ENCODE results near the gene CD177.
"Not testable (repeated sequence)": the region's sequence is repeated elsewhere in the genome, so short reads cannot be mapped to it uniquely, and the experiment has no call there.

CD177 gene

DNA sequence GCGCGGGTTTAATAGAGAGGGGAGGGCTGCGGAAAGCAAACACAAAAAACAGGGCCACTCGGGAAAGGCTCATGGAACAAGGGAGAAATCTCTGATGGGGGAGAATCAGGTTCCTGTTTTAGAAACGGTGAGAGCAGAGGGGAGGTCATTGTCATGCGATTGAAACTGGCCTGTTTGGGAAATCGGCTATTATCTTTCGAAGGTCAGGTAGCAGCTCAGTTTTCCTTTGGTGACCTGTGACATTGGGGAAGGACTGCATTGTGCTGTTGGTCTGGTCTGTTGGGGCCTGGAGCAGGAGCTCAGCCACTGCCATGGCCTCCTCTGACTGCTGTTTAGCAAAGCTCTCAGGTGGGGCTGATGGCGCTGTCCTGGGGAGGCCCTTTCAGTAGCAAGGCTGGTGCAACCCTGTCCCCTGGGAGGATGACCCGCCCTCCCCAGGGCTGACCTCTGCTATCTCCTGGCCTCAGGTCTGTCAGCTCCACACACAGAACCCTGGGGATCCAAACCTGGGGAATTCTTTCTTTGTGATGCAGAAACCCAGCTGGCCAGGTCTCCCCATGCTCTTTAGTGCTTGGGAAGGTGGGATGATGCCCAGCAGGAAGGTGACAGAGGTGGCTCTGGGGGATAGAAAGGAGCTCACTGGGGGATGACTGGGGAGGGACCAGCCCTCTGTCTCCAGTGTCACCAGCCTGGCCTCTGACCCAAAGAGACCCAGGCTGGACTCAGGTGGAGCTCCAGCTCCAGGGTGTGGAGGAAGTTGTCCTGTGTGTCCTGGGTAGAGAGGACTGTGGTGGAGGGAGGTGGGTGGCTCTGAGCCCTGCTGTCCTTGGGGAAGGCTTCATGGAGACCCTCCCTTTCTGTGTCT lies 21.2 kb upstream of the CD177 start:
- DNase-seq, result no peak

DNA sequence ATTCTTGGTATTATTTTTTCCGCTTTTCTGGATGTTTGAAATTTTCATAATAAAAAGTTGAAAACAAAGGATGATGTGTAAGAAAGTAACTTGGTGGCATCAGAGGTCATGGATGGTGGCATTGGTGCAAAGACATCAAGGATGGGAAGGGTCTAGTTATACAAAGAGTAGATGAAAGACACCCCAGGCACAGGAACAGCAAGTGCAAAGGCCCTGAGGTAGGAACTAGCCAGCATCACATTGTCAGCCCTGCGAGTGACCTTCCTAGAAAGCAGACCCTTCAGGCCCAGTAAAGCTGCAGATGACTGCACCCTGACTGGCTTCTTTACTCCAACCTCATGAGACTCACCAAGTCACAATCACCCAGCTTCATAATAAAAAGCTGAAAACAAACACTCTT lies 17.0 kb upstream of the CD177 start:
- not testable (repeated sequence) for DNase-seq

DNA sequence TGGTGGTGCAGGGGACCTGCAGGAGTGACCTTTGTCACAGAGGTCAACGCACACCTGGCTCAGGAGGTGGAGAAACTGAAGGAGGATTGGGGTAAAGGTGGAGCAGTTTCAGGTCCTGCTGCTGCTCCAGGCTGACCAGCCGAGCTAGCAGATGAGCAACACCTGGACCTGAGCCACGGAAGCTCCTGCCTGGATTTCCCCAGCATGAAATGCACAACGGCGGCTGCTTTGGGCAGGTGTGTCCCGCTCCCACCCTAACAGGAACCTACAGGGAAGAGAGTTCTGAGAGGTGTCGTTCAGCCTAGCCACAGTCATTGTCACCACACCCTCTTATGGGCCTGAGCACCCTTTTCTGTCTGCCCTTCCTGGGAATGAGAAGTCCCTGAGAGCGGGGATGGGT lies 15.7 kb upstream of the CD177 start:
- DNase-seq, result no peak

DNA sequence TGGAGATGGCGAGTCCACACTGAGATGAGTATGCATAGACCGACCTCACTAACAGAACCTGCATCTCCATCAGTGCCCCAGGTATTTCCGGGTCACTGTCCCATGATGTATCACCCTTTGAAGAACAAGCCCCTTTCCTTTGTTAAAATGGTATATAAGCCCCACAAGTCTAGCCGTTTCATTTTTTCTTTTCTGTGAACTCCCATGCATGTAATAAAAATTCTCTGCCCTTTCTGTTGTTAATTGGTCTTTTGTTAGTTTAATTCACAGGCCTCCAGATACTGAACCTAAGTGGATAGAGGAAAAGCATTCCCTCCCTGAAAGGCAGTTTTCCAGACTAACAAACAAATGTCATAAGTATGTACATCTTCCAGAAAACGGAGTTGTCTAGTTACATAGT lies 15.0 kb upstream of the CD177 start:
- no peak for DNase-seq

DNA sequence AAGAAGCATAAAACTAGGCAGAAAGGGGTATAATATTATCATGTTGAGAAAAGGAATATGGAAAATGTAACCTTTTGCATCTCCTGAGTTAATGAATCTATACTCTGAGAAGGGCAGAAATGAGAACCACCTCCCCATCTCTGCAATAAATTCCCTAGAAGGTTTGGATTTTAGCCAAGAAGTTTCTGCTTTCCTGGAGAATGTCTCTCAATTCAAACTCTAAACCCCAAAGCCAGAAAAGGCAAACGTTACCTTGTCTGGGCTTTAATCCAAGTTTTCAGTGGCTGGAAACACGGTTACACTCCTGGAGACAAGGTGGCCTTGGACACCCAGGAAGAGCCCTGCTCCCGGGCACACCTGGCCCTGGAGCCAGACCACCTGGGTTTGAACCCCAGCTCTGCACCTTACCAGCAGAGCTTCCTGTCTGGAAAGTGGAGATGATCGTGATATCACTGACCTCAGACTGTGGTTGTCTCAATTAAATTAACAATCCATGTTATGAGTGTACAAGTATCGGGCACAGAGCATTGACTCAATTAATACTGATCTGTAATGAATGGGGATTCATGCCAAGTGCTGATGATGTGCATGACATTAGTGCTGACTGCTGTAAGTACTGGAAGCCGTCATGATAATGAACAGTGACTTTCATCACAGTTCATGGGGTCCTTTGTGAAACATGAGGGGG lies 14.1 kb upstream of the CD177 start:
- DNase-seq, result not testable (repeated sequence)

DNA sequence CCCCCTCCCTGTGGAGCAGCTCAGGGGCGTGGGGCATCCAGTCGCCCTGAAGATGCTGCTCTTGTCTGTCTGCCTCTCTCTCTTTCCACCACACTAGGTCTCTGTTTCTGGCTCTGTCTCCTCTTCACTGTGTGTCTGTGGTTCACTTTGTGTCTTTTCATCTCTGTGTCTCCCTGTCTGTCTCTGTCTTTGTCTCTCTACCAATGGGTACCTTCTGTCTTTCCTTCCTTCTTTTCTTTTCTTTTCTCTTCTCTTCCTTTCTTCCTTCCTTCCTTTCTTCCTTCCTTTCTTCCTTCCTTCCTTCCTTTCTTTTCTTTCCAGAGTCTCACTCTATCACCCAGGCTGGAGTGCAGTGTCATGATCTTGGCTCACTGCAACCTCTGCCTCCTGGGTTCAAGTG lies 13.4 kb upstream of the CD177 start:
- not testable (repeated sequence) for DNase-seq

DNA sequence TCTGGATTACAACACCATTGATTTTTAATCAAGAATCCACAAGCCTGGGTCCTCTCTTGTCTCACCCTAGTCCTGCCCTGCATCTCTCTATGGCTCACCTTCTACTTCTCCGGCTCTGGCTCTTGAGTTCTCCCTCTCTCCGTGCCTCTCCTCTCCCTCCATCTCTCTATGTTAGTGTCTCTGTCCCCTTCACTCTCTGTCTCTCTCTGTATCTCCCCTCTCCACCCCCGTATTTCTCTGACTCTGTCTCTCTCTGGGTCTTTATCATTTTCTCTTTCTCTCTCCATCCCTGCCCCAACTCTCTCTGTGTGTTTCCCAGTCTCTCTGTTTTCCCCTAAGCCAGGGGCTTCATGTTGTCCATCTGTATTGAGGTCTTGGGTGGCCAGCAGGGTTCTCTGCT lies 12.4 kb upstream of the CD177 start:
- DNase-seq, result not testable (repeated sequence)

DNA sequence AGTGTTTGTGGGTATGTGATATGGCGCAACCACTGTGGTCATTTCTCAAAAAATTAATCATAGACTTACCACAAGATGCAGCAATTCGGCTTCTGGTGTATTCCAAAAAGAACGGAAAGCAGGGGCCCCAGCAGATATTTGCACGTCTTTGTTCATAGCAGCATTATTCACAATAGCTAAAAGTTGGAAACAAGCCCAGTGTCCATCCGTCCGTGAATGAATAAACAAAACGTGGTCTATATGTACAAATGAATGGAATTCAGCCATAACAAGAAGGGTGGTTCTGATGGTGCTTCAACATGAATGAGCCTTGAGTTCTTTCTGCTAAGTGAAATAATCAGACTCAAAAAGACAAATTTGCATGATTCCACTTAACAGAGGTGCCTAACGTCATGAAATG lies 11.4 kb upstream of the CD177 start:
- DNase-seq, result not testable (repeated sequence)

DNA sequence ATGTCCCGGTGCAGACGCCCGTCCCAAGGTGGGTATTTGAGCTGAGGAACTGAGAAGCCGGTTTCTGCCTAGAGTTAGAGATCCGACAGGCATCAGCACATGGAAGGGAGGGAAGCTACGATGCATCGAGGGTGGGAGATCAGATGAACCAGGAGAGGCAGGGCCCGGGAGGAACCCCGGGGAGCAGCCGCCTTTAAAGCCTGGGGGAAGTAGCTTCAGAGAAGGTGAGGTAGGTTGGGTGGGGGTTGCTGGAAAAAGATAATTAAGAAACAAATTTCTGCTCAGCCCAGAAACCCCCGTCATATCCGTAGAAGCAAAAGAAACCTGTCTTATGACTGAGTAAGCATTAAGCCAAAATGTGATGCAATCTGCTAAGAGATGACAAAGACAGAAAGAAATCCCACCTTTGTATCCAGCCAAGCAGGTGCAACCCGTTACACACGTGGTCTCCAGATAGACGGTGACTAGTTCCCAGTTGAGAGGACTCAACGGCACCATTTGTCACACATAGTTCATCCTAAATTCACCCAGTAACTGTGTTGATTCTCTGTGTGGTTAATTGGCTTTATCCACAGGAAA lies 9.1 kb upstream of the CD177 start:
- DNase-seq, result not testable (repeated sequence)

DNA sequence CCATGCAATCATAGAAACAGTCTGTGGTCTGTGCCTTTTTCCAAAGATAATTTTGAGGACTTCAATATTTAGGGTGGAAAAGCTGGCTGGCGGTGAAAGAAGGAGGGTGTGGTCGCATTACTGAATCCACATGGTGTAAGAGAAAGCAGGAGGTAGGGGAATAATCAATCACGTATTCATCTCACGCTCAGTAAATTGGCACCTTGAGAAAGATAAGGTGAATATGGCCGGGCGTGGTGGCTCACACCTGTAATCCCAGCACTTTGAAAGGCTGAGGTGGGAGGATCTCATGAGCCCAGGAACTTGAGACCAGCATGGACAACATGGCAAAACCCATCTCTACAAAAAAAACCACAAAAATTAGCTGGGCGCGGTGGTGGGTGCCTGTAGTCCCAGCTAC lies 3.7 kb upstream of the CD177 start:
- not testable (repeated sequence) for DNase-seq

DNA sequence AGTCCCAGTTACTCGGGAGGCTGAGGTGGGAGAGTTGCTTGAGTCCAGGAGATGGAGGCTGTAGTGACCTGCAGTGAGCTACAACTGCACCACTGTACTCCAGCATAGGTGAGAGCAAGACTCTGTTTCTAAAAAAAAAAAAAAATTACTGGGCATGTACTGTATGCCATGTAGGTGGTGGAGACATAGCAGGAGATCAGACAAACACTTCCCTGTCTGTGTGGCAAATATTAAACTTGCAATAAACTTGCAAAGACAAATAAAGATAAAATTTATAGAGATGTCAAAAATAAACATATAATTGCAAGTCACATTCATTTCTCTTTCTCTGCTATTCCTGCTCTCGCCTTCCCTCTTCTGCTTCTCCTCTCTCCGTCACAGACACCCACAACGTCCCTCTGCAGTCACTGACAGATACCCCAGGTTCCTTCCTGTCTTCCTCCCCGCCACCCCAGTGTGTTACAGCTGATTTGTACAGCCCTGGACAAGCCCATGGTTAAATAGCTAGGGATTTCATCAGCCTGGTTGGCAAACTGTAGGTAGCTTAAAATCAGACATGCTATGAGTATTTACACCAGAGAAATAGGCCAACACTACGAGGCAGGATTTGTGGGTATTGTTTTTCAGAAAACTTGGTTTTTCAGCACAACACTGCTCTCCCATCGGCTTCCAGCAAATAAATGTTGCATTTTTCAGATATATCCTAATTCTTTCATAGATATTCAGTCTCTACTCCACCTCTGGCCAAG lies 1.3 kb upstream of the CD177 start:
- DNase-seq, result no peak

DNA sequence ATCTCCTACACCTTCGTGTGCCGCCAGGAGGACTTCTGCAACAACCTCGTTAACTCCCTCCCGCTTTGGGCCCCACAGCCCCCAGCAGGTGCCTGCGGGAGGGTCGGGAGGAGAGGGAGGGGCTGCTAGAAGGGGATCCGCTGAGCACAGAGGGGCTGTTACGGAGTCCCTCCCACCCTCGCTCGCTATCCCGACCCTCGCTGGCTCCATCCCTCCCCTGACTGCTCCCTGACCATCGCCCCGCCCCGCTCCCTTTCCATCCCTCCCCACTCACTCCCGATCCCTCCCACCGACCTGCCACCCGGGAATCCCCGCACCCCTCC lies 780 bp downstream of the CD177 start:
- DNase-seq, result no peak

DNA sequence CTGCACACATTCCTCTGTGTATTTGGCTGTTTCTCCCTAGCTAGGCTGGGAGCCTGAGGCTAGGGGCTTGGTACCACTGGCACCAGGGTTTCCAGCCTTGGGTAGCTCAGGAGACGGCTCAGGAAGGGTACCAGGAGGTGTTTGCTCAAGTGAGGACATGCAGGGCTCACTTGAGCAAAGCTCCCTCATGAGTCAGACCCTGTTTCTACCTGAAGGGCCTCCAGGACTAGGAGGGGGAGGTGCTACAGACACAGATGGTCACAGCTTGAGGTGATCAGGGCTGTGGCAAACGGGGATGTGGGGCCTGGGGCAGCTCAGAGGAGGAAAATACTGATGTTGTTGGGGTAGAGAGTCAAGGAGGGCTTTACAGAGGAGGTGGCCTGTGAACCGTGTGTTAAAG lies 3.3 kb downstream of the CD177 start:
- not testable (repeated sequence) for DNase-seq

DNA sequence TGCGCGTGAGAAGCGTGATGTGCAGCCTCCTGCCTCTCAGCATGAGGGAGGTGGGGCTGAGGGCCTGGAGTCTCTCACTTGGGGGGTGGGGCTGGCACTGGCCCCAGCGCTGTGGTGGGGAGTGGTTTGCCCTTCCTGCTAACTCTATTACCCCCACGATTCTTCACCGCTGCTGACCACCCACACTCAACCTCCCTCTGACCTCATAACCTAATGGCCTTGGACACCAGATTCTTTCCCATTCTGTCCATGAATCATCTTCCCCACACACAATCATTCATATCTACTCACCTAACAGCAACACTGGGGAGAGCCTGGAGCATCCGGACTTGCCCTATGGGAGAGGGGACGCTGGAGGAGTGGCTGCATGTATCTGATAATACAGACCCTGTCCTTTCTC lies 8.7 kb downstream of the CD177 start:
- no peak for DNase-seq

DNA sequence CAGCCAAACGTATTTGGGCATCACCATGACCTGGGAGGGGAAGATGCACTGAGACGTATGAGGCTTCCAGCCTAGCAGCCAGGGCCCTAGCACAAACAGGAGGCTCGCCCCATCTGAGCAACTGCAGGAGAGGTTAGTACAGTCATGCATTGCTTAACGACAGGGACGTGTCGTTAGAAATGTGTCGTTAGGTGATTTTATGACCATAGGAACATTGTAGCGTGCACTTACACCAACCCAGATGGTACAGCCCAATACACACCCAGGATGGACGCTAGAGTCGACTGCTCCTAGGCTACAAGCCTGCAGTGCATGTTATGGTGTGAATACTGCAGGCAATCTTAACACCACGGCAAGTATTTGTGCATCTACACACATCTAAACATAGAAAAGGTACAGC lies 9.3 kb downstream of the CD177 start:
- DNase-seq, result no peak

DNA sequence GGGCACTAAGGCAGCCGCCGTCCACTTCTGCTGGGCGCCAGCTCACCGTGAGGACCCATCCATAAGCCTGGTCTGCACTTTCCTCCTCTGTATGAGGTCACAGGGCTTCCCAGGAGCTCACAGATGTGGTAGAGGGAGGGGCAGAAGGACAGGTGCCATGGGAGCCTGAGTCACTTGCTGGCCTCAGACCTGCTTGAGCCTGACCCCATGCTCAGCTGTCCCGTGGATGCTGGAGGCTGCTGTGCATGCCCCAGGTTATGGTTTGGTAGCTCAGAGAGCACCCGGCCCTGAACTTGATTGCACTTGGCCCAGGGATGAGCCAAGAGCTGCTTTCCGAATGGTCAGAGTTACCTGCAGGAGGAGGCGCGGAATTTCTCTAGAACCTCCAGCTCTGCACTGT lies 12.2 kb downstream of the CD177 start:
- DNase-seq, result not testable (repeated sequence)

DNA sequence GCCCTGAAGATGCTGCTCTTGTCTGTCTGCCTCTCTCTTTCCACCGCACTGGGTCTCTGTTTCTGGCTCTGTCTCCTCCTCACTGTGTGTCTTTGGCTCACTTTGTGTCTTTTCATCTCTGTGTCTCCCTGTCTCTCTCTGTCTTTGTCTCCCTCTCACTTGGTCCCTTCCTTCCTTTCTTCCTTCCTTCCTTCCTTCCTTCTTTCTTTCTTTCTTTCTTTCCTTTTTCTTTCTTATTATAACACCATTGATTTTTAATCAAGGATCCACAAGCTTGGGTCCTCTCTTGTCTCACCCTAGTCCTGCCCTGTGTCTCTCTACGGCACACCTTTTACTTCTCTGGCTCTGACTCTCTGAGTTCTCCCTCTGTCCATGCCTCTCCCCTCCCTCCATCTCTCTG lies 14.3 kb downstream of the CD177 start:
- no peak for DNase-seq

DNA sequence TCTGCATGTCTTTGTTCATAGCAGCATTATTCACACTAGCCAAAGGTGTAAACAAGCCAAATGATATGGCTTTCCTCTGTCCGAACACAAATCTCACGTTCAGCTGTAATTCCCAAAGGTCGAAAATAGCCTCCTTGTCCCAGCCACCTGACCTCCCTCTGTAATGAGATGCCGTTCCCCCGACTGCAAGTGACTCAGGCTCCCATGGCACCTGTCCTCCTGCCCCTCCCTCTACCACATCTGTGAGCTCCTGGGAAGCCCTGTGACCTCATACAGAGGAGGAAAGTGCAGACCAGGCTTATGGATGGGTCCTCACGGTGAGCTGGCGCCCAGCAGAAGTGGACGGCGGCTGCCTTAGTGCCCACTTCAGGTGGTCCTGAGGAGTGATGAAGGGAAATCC lies 15.4 kb downstream of the CD177 start:
- DNase-seq, result not testable (repeated sequence)

DNA sequence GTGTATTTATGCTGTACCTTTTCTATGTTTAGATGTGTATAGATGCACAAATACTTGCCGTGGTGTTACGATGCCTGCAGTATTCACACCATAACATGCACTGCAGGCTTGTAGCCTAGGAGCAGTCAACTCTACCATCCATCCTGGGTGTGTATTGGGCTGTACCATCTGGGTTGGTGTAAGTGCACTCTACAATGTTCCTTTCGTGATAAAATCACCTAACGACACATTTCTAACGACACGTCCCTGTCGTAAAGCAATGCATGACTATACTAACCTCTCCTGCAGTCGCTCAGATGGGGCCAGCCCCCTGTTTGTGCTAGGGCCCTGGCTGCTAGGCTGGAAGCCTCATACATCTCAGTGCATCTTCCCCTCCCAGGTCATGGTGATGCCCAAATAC lies 18.4 kb downstream of the CD177 start:
- DNase-seq, result no peak

DNA sequence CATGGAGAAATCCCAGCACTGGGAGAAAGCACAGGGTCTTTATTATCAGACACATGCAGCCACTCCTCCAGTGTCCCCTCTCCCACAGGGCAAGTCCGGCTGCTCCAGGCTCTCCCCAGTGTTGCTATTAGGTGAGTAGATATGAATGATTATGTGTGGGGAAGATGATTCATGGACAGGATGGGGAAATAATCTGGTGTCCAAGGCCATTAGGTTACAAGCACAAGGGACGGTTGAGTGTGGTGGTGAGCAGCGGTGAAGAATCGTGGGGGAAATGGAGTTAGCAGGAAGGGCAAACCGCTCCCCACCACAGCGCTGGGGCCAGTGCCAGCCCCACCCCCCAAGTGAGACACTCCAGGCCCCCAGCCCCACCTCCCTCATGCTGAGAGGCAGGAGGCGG lies 19.0 kb downstream of the CD177 start:
- no peak for DNase-seq

DNA sequence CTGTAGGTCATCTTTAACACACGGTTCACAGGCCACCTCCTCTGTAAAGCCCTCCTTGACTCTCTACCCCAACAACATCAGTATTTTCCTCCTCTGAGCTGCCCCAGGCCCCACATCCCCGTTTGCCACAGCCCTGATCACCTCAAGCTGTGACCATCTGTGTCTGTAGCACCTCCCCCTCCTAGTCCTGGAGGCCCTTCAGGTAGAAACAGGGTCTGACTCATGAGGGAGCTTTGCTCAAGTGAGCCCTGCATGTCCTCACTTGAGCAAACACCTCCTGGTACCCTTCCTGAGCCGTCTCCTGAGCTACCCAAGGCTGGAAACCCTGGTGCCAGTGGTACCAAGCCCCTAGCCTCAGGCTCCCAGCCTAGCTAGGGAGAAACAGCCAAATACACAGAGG lies 24.1 kb downstream of the CD177 start:
- not testable (repeated sequence) for DNase-seq

DNA sequence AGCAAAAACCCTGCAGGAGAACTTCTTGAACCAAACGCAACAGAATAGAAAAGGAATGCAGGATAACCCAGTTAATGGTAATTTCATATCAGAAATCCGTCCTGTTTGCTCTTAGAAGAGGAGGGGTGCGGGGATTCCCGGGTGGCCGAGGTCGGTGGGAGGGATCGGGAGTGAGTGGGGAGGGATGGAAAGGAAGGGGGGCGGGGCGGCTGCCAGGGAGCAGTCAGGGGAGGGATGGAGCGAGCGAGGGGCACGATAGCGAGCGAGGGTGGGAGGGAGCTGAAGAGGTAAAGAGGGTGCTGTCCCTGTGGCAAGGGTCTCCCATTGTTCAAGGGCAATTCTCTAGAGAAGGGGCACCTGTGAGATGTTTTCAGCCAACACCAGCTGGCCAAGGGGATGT lies 26.5 kb downstream of the CD177 start:
- no peak for DNase-seq

DNA sequence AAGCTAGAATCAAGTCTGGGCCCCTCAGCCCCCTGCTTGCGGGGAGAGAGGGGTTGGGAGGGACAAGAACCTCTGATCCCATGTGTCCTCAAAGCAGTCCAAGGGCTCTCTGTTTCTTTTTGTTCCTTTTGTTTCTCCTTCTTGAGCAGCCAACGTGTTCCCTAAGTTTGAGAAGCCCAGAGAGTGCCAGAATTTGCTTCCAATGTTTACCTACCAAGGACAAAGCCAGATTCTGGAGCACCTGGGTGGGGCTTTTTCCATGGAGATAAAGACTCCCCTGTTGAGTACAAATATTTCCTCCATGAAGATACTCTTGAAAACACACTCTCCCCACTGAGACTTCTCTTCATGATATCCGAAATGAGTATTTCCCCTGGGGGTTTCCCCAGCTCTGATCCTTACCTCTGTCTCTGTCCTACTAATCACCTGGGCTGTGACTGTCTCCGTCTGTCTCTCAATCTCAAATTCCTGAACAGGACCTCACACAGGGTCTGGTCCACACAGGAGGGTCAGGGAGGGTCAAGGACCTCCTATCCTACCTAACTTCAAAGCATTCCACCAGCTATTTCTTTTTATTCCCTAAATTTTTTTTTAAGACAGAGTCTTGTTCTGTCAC lies 27.4 kb downstream of the CD177 start:
- no peak for DNase-seq
